ENCODE results near the gene IMMP2L. TPM values are rescaled to one million over a fixed set of nuclear protein-coding genes. Genes with fewer than 3 reads are reported as not detected.

Gene IMMP2L
- total RNA-seq, 4 donors from 2014 or later = 2.6 to 69.1 (median 34.7) TPM

DNA sequence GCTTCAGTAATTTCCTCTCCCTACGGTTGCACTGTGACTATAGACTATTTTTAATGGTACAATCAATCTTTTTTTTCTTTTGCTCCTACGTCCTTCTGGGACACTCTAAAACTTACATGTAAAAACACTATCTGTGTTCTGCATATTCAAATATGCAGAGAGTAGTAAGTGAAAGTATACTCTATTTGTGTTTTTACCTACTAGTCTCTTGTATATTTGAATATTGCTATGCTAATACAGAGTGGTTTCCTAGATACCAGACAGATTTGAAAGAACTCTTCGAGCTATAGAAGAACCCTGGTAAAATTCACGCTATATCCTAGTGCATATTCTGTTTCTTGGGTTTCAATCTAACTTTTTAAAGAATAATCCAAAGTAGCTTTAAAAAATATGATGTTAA lies 672.2 kb downstream of the IMMP2L start:
- TF ChIP-seq POLR2A (IDR thresholded peaks at IDR 0.05) = no peak
- TF ChIP-seq, protein P1, sequence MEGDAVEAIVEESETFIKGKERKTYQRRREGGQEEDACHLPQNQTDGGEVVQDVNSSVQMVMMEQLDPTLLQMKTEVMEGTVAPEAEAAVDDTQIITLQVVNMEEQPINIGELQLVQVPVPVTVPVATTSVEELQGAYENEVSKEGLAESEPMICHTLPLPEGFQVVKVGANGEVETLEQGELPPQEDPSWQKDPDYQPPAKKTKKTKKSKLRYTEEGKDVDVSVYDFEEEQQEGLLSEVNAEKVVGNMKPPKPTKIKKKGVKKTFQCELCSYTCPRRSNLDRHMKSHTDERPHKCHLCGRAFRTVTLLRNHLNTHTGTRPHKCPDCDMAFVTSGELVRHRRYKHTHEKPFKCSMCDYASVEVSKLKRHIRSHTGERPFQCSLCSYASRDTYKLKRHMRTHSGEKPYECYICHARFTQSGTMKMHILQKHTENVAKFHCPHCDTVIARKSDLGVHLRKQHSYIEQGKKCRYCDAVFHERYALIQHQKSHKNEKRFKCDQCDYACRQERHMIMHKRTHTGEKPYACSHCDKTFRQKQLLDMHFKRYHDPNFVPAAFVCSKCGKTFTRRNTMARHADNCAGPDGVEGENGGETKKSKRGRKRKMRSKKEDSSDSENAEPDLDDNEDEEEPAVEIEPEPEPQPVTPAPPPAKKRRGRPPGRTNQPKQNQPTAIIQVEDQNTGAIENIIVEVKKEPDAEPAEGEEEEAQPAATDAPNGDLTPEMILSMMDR (IDR thresholded peaks at IDR 0.05) = no peak
- Histone ChIP-seq H3K4me1 (no peaks in the 10 kb centered on the region), H3K36me3 (no peaks in the 10 kb centered on the region), H3K4me3 (no peak overlapping the region), H3K27me3 (no peaks in the 10 kb centered on the region), H3K9me3 (no peaks in the 10 kb centered on the region), H3K27ac (no peak overlapping the region)
- DNase-seq = no peak
- intact Hi-C loops (cut with DNase I; ENCODE audit: low total_unique reads) = no loop called here

DNA sequence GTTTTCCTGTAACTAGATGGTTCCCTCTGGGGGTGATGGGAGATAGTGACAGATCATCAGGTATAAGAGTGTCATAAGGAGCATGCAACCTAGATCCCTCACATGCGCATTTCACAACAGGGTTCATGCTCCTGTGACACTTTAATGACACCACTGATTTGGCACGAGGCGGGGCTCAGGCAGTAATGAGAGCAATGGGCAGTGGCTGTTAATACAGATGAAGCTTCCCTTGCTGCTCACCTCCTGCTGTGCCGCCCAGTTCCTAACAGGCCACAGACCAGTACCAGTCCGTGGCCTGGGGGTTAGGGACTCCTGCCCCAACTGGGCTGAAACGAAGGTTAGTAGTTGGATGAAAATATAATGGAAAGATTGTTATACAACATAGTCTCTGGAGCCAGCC lies 673.0 kb downstream of the IMMP2L start:
- intact Hi-C loops (cut with DNase I; ENCODE audit: low total_unique reads) = no loop called here
- H3K36me3 ChIP-seq = no peaks in the 10 kb centered on the region
- no peak overlapping the region for H3K27ac ChIP-seq
- no peaks in the 10 kb centered on the region for H3K4me1 ChIP-seq
- no peak overlapping the region for H3K4me3 ChIP-seq
- no peaks in the 10 kb centered on the region for H3K9me3 ChIP-seq
- TF ChIP-seq, protein P1 (IDR thresholded peaks at IDR 0.05) = no peak
- no peak for TF ChIP-seq POLR2A (IDR thresholded peaks at IDR 0.05)
- no peak for DNase-seq
- H3K27me3 ChIP-seq = no peaks in the 10 kb centered on the region

DNA sequence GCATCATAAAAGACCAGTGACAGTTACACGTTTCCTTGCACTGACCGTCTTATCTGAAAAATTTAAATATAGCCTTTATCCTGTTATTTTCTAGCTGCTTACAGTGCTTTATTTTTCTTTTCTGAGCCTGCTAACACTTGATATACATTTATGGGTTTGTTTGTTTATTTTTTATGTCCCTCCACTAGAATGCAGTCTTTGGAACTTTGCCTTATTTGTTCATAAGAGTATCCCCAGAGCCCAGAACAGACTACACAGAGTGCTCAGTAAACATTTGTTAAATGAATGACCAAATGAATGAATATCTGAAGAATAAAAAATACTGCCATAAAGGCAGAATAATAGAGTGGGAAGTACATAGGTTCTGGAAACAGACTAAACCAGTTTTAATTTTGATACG lies 673.7 kb downstream of the IMMP2L start:
- Histone ChIP-seq H3K9me3 (no peaks in the 10 kb centered on the region), H3K27me3 (no peaks in the 10 kb centered on the region), H3K36me3 (no peaks in the 10 kb centered on the region), H3K4me3 (no peak overlapping the region), H3K27ac (no peak overlapping the region), H3K4me1 (no peaks in the 10 kb centered on the region)
- intact Hi-C loops (cut with DNase I; ENCODE audit: low total_unique reads) = no loop called here
- TF ChIP-seq POLR2A (IDR thresholded peaks at IDR 0.05) = no peak
- TF ChIP-seq, protein P1 (IDR thresholded peaks at IDR 0.05) = no peak
- DNase-seq = no peak

DNA sequence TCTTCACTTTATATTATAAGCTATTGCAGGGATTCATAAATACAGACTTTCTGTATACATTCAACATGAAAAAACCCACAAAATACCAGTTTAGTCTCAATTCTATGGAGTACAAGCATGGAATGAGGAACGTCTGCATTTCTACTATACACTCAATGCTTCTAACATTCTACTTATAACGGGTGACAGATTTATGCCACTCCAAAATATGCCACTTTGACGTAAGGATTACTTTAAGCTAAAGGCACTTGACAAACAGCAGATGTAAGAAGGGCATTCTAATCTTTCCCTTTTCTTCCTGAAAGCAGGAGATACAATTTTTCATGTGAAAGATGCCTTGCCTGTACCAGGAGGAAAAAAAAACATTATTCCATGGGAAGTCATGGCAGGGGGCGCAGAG lies 676.8 kb downstream of the IMMP2L start:
- intact Hi-C loops (cut with DNase I; ENCODE audit: low total_unique reads) = no loop called here
- Histone ChIP-seq H3K4me3 (no peak overlapping the region), H3K27me3 (no peaks in the 10 kb centered on the region), H3K36me3 (no peaks in the 10 kb centered on the region), H3K4me1 (no peaks in the 10 kb centered on the region), H3K9me3 (no peaks in the 10 kb centered on the region), H3K27ac (no peak overlapping the region)
- TF ChIP-seq, protein P1 (IDR thresholded peaks at IDR 0.05) = no peak
- TF ChIP-seq POLR2A (IDR thresholded peaks at IDR 0.05) = no peak
- no peak for DNase-seq

DNA sequence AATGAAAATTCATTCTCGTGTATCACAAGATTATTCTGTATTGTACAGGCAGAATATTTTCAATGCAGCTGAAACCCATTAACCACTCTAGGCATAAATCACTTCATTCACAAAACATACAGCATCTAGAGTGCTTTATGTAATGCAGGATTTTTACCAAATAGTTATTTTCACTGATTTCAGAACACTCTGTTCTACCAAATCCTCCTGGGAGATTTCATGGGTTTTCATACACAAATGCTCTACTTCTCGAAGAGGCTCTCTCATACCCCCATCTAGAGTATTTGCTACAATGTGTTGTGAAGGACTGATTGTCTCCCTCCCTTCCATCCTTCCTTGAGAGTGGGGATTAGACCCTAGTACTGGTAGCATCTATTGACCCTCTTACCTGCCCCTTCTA lies 680.6 kb downstream of the IMMP2L start:
- DNase-seq = no peak
- H3K36me3 ChIP-seq = no peaks in the 10 kb centered on the region
- H3K27me3 ChIP-seq = no peaks in the 10 kb centered on the region
- no peaks in the 10 kb centered on the region for H3K9me3 ChIP-seq
- H3K27ac ChIP-seq = no peak overlapping the region
- H3K4me3 ChIP-seq = no peak overlapping the region
- H3K4me1 ChIP-seq = no peaks in the 10 kb centered on the region
- intact Hi-C loops (cut with DNase I; ENCODE audit: low total_unique reads) = no loop called here
- no peak for TF ChIP-seq POLR2A (IDR thresholded peaks at IDR 0.05)
- TF ChIP-seq, protein P1 (IDR thresholded peaks at IDR 0.05) = no peak

Data from uterus (tissue), 4 donors.